GM19452 (cell line): Measurements from ENCODE around the gene SMPDL3B.

ENCODE experiments used
- ATAC-seq: cut with Tn5 transposase; IDR thresholded peaks from one replicate; pipeline ENCODE4 v1.9.1; 2021; ENCODE audit not compliant: unreplicated experiment

Gene SMPDL3B

DNA sequence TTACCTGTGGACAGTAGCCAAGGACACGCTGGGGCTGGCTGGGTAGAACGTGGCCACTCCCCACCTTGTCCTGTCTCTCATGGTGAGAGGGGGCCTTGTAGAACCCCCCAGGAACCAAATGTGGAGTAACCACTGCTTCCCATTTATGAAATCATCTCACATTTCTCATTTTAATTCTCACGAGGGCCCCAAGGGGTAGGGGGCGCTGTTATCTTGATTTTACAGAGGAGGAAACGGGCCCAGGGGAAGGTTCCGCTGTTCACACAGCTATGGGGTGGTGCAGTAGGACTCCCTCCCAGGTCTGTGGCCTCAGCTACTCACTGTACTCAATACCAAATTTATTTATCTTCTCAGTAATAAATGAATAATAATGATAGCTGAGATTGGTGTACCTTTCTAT is 5.5 kb downstream of the SMPDL3B start:
- no peak for ATAC-seq

DNA sequence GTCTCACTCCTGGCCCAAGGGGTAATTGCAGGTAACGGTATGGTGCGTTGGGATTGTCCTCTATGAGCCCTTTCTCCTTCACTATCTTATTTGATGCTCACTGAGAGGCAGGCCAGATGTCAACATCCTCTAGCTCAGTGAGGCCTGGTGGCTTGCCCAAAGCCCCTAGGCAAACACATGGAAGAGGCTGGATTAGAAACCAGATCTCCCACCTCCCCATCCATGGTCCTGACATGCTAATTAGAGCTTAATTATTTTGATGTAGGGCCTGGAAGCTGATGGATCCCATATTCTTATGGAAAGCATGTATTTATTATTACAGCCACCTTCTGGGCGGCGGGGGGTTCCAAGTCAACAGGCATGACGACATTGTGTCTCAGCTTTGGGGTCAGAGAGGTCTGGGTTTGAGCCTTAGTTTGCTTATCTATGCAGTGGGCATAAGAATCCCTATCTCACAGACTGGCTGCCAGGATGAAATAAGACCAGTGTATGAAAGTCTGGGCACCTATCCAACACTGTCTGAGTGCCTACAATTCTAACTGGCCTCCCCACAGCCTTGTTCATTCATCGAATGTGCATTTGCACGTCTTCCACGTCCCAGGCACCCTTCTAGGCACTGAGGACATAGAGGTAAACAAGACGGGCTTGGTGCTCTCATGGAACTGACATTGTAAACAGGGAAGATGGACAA is 6.2 kb downstream of the SMPDL3B start:
- ATAC-seq: no peak

- ATAC-seq: no peak
Measured at GRCh38 chr1:27941671-27942540, 7.1 kb downstream of the SMPDL3B start.

DNA sequence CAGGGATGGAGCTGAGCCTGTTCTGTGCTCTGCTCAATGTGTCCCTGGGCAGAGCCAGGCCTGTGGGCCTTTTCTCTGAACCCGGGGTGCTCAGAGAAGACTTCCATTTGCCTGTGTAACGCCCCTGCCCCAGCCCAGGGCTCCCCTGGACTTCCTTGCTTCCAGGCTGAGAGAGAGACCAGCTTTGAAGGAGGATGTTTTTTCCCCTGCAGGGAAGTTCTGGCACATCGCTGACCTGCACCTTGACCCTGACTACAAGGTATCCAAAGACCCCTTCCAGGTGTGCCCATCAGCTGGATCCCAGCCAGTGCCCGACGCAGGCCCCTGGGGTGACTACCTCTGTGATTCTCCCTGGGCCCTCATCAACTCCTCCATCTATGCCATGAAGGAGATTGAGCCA is 10.2 kb downstream of the SMPDL3B start:
- ATAC-seq: no peak

GRCh38 chr1:27949027-27949426 is 14.2 kb downstream of the SMPDL3B start:
- no peak for ATAC-seq

DNA sequence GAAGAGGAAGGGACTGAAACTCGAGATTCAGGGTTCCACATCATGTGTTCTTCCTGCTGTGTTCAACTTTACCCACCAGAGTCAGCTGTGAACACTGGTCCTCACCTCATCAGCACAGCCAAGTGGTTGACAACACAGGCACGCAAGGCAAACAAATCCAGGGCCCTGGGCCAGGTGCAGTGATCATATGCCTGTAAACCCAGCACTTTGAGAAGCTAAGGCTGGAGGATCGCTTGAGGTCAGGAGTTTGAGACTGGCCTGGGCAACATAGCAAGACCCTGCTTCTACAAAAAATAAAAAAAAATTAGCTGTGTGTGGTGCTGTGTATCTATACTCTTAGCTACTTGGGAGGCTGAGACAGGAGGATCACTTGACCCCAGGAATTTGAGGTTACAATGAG is 16.6 kb downstream of the SMPDL3B start:
- ATAC-seq: no peak

DNA sequence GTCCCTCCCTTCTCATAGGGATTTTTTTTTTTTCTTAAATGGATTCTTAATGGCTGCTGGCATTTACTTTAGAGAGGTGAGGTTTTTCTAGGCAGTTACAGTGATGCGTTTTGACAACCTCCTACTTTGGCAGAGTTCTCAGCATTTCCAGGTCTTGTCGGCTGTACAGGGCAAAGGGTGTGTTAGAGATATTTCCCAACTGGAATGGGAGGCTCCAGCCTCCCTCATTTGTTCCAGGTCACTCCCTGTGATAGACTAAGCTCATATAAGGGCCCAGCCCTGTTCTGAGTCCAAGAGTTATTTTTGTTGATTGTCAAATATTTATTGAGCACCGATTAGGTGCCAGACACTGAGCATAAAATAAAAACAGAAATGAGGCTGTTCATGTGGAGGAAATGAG is 17.3 kb downstream of the SMPDL3B start:
- ATAC-seq: no peak

- ATAC-seq: no peak
Measured at GRCh38 chr1:27954186-27954585, 19.4 kb downstream of the SMPDL3B start.

GRCh38 chr1:27955076-27955475 is 20.3 kb downstream of the SMPDL3B start:
- ATAC-seq: no peak

- ATAC-seq: no peak
Measured at GRCh38 chr1:27956761-27957160, 22.0 kb downstream of the SMPDL3B start.

- ATAC-seq: no peak
Measured at GRCh38 chr1:27957655-27958054, 22.9 kb downstream of the SMPDL3B start.

DNA sequence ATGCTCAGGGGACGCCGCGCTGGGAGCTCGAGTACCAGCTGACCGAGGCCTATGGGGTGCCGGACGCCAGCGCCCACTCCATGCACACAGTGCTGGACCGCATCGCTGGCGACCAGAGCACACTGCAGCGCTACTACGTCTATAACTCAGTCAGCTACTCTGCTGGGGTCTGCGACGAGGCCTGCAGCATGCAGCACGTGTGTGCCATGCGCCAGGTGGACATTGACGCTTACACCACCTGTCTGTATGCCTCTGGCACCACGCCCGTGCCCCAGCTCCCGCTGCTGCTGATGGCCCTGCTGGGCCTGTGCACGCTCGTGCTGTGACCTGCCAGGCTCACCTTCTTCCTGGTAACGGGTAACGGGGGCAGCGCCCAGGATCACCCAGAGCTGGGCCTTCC is 23.7 kb downstream of the SMPDL3B start:
- no peak for ATAC-seq

DNA sequence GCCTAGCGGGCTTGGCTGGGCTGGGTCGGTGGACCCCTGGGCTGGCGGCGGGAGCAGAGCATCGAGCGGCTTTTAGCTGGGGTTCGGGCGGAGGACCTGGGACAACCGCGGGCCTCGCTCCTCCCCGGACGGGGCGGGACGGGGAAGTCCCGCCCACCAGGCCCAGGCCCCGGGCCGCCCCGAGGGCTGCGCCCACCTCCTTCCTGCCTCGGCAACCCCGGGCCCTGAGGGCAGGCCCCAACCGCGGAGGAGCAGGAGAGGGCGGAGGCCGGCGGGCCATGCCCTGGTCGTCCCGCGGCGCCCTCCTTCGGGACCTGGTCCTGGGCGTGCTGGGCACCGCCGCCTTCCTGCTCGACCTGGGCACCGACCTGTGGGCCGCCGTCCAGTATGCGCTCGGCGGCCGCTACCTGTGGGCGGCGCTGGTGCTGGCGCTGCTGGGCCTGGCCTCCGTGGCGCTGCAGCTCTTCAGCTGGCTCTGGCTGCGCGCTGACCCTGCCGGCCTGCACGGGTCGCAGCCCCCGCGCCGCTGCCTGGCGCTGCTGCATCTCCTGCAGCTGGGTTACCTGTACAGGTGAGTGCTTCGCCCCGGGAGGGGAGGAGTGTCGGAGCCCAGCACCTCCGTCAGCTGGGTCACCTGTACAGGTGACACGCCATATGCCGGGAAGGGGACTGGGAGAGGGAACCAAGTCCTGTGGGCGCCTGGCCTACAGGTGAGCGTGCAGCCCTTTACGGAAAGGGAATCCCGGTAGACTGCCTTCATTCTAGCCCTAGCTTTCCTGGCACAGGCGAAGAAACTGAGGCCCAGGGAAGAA is 25.2 kb downstream of the SMPDL3B start, which contains the start of gene XKR8:
TSS of gene XKR8 (plus strand) at position 182 of the 812 bp plus-strand sequence. CDS start at position 279, 97 bp downstream.
- peak; percentile 84 for ATAC-seq

- ATAC-seq: no peak
Measured at GRCh38 chr1:27960762-27961645, 26.2 kb downstream of the SMPDL3B start.

GRCh38 chr1:27961646-27962221 is 26.9 kb downstream of the SMPDL3B start:
- no peak for ATAC-seq

- ATAC-seq: no peak
Measured at GRCh38 chr1:27963393-27963792, 28.6 kb downstream of the SMPDL3B start.

GRCh38 chr1:27966402-27967105 is 31.8 kb downstream of the SMPDL3B start:
- ATAC-seq: no peak

DNA sequence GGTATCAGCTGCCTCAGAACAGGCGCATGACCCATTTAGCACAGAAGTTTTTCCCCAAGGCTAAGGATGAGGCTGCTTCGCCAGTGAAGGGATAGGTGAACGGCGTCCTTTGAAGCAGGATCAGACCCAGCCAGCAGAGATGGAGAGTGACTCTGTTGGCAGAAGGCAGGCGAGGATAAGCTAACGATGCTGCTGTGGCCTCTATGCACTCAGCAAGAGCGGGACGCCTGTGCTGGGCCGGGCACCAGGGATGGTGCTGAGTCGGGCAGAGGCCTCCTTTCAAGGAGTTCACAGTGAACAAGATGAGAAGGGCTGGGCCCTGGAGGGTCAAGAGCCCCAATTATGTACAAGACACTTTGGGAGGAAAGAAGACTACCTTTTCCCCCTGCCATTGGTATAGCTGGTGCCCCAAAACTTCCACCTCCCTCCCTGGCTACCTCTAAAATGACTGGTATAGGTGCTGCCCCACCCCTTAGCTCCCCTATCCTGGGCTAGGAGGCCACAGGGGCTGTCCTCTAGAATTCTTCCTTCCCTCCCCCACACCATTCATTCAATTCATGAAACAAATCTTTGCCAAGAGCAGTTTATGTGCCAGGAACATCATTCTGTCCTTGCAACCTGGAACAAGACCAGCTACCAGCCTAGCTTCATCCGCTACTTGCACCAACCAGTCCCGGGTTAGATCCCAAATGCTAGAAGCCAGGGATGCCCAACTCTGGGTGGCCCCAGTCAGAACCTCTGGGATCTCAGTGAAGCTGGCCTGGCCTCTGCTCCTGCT is 32.5 kb downstream of the SMPDL3B start:
- ATAC-seq: no peak
